Keratinocyte (primary cell): ENCODE data around the gene GNB1.

ENCODE experiments used
- CTCF ChIP-seq, 3 experiments: IDR thresholded peaks in 1 of 3; conservative IDR thresholded peaks in 1 of 3; optimal IDR thresholded peaks in 1 of 3; 2 replicates in 2 of 3; 3 replicates in 1 of 3; pipeline versions ENCODE3 to v1.5.1; 2011; ENCODE audit warnings: low read length in 3 of 3, mild to moderate bottlenecking in 3 of 3, moderate library complexity in 2 of 3, control low read depth in 1 of 3, inconsistent platforms in 1 of 3; ENCODE audit not compliant: insufficient read depth in 2 of 3; ENCODE audit errors: extremely low read depth in 1 of 3
- EZH2 ChIP-seq: IDR thresholded peaks from one replicate; pipeline ENCODE4 v1.6.1; 2012; ENCODE audit warnings: inconsistent platforms, mild to moderate bottlenecking, low read length, moderate library complexity

GRCh38 chr1:1776672-1777582 lies 114.0 kb downstream of the GNB1 start:
- TF ChIP-seq CTCF (optimal IDR thresholded peaks at IDR 0.05 in 1 of 3, IDR thresholded peaks at IDR 0.05 in 1 of 3, conservative IDR thresholded peaks at IDR 0.05 in 1 of 3; ENCODE audit: extremely low read depth in 1 of 3, insufficient read depth in 2 of 3, low read length in 3 of 3): no peak
- TF ChIP-seq EZH2: no peak
